GM18526 (cell line): ENCODE data around the gene PKLR.

Experiments used
- POLR2A ChIP-seq: IDR thresholded peaks from 3 replicates; pipeline ENCODE4 v1.6.1; 2011; ENCODE audit not compliant: insufficient read length; ENCODE audit errors: extremely low read depth

PKLR gene

DNA sequence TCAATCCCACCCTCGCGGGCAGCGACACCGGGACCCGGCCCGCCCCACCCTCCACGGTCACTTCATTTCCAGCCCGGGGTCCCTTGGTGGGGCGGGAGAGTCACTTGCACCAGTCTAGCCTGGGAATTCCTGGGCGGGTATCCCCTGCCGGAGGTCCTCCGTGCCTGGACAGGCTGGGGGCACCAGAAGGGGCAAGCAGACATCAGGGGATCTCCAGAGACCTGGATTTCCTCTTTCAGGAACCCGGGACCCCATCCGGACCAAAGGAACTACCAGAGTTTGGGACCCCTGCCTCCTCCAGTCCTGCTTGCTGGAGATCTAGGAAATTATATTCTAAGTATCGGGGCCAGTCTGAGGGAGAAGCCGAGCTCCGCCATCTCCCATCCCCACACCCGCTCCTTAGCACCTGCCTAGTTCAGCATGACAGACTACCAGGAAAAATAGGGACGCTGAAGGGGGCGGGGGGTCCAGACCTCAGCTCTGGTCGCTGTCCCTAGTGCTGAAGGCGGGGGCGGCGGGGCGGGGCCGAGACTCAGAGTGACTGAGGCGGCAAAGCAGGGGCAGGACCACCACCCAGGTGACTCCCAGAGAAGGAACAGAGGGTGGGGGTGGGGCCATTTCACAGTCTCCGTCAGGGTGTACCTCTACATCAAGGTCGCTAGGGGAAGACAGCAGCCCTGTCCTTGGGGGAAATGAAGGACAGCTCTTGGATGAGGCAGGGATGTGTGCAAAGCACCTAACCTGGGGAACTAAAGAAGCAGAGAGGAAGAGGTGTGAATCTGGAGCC lies 23.1 kb downstream of the PKLR start:
- no peak for TF ChIP-seq POLR2A

DNA sequence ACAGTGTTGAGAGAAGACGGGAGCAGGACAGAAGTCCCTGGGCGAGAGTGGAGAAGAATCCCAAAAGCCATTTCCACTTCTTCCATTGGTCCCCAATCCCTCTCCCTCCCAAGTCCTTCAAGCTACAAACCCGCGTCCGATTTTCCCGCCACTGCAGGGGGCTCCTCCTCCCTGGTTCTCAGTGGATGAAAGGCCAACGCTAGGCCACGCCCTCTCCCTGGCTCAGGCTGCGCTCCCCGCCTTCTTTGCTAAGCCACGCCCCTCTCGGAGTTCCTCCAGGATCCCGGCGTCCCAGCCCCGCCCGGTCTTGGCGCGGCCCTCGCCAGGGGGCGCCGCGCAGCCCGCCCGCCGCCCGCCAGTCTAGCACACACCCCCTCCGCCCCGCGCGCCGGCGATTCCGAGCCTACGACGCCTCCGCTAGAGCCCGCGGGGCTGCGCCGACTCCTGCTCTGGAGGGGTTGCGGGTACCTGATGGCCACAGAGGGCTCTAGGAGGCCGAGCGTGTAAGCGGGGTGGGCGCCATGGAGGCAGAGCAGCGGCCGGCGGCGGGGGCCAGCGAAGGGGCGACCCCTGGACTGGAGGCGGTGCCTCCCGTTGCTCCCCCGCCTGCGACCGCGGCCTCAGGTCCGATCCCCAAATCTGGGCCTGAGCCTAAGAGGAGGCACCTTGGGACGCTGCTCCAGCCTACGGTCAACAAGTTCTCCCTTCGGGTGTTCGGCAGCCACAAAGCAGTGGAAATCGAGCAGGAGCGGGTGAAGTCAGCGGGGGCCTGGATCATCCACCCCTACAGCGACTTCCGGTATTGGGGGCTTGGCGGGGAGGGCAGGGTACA lies 24.0 kb downstream of the PKLR start, which contains the start of gene HCN3:
HCN3 (plus strand) TSS at position 394 of the 832 bp plus-strand sequence; CDS start at position 522, 128 bp downstream.
- no peak for TF ChIP-seq POLR2A

DNA sequence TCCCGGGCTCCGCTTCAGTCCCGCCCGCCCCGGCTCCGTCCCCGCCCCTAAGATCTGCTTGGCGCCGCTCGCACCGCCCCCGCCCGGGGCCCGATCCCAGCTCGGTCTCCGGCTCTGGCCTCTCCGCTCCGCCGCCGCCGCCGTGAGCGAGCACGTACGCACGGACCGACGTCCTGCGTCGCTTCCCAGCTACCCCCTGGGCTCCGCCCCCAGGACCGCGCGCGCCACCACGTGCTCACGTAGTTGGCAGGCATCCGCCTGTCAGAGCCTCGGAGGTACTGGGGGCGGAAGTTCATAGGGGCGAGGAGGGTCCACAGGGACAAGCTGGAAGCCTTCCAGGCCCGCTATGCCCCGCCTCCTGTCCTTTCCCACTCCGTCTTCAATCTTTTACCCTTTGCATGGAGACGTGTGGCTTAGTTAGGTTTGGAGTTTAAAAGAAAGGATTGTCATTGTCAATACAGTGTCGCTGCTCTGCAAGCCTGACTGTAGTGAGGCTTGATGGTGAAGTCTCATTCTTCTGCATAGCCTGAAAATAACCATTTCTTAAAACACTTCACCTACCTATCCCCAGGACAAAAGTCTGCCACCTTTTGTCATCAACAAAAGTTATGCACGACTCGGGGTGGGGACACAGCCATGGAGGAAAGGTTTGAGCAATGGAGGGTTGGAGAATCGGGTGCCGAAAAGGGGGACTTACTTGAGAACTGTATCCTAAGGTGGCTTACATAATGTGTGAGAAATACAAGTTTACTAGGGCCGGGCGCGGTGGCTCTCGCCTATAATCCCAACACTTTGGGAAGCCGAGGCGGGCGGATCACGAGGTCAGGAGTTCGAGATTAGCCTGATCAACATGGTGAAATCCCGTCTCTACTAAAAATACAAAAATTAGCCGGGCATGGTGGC lies 27.6 kb downstream of the PKLR start, which contains the start of gene CLK2:
CLK2 (minus strand) TSS at position 162 of the 903 bp plus-strand sequence. CDS start 2,527 bp downstream, outside the sequence.
- peak; percentile 90 for TF ChIP-seq POLR2A

GRCh38 chr1:155272466-155273342 lies 28.5 kb downstream of the PKLR start:
- no peak for TF ChIP-seq POLR2A

GRCh38 chr1:155269381-155269780 lies 31.9 kb downstream of the PKLR start:
- no peak for TF ChIP-seq POLR2A

GRCh38 chr1:155268630-155269029 lies 32.6 kb downstream of the PKLR start:
- no peak for TF ChIP-seq POLR2A

DNA sequence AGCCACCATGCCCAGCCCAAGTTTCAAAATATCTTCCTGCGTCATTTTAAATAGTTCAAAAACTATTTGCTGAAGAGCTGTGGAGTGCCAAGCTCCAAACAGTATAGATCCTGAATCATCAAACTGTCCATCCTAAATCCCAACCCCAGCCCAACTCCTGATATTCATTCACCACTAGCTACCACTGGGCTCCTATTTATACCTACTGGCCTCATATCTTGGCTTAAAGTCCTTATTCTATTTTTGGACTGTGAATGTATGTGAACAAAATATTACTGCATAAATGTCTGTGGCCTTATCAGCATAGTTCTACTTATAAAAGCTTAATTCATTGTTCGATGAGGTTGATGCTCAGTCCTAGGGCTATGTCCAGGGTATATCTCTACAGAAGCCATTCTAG lies 33.9 kb downstream of the PKLR start:
- no peak for TF ChIP-seq POLR2A

DNA sequence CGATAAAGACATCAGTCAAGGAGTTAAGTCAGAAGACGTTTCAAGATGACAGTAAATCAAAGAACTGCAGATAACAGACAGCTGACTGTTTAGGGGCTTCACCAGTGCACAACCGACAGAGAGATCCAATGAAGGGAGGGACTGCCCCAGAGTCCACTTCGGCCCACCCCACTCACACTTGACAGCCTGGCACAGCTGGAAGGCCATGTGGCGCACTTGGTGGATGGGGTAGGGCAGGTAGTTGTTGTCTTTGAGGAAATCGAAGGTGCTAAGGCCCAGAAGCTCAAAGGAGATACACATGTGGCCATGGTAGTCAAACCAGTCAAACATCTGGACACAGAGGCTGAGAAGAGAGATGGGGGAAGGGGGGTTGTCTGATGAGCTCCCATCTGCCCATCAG lies 34.7 kb downstream of the PKLR start:
- no peak for TF ChIP-seq POLR2A

- TF ChIP-seq POLR2A, result no peak
Measured at GRCh38 chr1:155263067-155263466, 38.2 kb downstream of the PKLR start.

DNA sequence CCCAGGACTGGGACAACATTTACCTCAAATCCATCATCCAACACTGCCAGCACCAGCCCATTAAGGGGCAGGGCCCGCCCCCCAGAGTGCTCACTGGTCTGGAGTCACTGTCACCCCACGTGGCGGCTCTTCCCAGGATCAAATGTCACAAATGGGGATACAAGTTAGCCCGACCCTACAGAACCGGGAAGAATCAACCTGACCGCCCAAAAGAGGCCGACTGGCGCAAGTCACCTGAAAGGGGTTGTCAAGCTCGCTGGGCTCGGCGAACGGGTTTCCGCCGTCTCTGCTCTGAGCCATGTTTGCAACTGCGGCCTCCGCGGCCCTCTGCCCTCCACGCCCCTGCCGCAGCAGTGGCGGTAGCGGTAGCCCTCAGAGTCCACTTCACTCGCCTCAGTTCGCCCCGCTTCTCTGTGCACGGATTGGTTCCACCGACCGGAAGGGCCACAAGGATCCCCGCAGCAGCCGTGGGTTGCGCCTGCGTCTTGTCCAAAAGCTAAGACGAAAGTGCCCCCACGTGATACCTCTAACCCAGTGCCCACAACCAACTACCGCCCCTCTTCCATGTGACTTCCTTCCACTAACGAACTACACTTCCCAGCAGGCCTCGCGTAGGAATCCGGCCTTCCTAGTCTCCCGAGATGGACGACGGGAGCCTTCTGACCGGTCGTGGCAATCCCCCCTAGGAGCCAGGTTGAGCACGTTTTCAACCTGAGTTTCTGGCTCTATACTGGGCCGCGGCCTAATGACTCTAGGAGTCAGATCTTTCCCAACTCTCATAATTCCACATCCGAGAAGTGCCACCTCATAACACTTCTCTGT lies 39.2 kb downstream of the PKLR start, which contains the start of gene SCAMP3:
SCAMP3 (minus strand) TSS at position 509 of the 822 bp plus-strand sequence; CDS start at position 300, 209 bp downstream.
- peak; percentile 87 for TF ChIP-seq POLR2A

- TF ChIP-seq POLR2A, result no peak
Measured at GRCh38 chr1:155261493-155261851, 39.8 kb downstream of the PKLR start.

- no peak for TF ChIP-seq POLR2A
Measured at GRCh38 chr1:155260276-155260675, 41.0 kb downstream of the PKLR start.
